Right lobe of liver (tissue), 4 donors: ENCODE results near the gene GALNT17.

ENCODE experiments used
- POLR2A ChIP-seq: fragments of 450-650 bp; IDR thresholded peaks from one replicate; pipeline ENCODE4 v1.6.1; 2017; ENCODE audit warnings: antibody characterized with exemption, mild to moderate bottlenecking
- TF ChIP-seq, protein P1 (sequence below), 4 donors: fragments of 200-600 bp in 3 of 4; fragments of 450-650 bp in 1 of 4; IDR thresholded peaks; one replicate each; pipeline versions ENCODE4 v1.5.1 to v1.8.0; 2016 to 2022; ENCODE audit warnings: antibody characterized with exemption in 4 of 4, mild to moderate bottlenecking in 2 of 4
- donor health status: DM: no; HTN: no; CAD: no.
- donor health status: DM: no; HTN: no; CAD: no.
- donor health status: DM: no; HTN: yes; CAD: no.

DNA sequence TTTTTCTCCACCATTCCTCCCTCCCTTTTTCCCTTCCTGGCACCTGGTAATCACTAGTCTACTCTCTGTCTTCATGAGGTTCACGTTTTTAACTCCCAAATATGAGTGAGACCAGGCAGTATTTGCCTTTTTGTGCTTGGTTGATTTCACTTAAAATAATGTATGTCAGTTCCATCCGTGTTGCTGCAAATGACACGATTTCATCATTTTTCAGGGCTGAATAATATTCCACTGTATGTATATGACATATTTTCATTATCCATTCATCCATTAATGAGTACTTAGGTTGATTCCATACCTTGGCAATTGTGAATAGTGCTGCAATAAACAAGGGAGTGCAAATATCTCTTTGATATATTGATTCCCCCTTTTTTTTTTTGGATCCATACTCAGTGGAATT is 25.8 kb downstream of the GALNT17 start:
- TF ChIP-seq, protein P1, sequence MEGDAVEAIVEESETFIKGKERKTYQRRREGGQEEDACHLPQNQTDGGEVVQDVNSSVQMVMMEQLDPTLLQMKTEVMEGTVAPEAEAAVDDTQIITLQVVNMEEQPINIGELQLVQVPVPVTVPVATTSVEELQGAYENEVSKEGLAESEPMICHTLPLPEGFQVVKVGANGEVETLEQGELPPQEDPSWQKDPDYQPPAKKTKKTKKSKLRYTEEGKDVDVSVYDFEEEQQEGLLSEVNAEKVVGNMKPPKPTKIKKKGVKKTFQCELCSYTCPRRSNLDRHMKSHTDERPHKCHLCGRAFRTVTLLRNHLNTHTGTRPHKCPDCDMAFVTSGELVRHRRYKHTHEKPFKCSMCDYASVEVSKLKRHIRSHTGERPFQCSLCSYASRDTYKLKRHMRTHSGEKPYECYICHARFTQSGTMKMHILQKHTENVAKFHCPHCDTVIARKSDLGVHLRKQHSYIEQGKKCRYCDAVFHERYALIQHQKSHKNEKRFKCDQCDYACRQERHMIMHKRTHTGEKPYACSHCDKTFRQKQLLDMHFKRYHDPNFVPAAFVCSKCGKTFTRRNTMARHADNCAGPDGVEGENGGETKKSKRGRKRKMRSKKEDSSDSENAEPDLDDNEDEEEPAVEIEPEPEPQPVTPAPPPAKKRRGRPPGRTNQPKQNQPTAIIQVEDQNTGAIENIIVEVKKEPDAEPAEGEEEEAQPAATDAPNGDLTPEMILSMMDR (IDR thresholded peaks at IDR 0.05) = no peak
- no peak for TF ChIP-seq POLR2A
